SU-DHL-6 (cell line): ENCODE data around the gene SH3RF3.

Experiments
- EZH2phosphoT487 ChIP-seq: fragments of 200-600 bp; sonication (generic), shearing (Covaris generic); conservative IDR thresholded peaks from 2 replicates; pipeline ENCODE4 v1.6.1; 2018; ENCODE audit warnings: mild to moderate bottlenecking, antibody characterized with exemption, low read length, moderate library complexity, mixed read lengths
- TF ChIP-seq, protein P1 (sequence below): fragments of 200-600 bp; sonication (generic); IDR thresholded peaks from one replicate; pipeline ENCODE4 v1.5.1; 2017; ENCODE audit warnings: antibody characterized with exemption, mild to moderate bottlenecking, low read length, moderate library complexity; ENCODE audit not compliant: insufficient read depth, poor library complexity, severe bottlenecking

DNA sequence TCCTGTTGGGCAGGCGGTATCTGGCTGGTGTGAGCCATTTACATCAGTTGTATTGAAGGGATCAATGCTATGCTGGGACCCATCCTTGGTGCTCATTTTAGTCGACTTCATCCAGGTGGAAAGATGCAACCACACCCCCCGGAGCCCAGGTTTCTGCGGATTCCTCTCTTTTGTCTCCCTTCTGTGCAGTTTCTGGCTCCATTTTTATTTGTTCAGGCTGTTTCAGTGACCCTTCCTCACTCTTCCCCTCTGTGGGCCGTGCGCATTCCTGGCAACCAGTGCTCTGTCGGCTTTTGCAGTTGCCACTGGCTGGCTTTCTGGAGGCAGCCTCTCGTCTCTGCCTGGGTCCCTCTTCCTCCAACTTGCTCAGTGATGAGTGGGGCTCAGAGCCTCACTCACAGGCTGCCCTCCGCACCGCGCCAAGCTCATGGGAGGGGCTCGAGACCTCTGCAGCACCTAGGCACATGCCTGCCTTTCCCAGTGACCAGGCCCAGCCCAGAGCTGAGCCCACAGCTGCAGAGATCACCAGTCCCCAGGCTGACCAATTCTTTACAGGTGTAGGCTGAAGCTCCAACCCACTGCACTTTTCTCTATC lies 12.1 kb downstream of the SH3RF3 start:
- TF ChIP-seq, protein P1, sequence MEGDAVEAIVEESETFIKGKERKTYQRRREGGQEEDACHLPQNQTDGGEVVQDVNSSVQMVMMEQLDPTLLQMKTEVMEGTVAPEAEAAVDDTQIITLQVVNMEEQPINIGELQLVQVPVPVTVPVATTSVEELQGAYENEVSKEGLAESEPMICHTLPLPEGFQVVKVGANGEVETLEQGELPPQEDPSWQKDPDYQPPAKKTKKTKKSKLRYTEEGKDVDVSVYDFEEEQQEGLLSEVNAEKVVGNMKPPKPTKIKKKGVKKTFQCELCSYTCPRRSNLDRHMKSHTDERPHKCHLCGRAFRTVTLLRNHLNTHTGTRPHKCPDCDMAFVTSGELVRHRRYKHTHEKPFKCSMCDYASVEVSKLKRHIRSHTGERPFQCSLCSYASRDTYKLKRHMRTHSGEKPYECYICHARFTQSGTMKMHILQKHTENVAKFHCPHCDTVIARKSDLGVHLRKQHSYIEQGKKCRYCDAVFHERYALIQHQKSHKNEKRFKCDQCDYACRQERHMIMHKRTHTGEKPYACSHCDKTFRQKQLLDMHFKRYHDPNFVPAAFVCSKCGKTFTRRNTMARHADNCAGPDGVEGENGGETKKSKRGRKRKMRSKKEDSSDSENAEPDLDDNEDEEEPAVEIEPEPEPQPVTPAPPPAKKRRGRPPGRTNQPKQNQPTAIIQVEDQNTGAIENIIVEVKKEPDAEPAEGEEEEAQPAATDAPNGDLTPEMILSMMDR: no peak
- no peak for TF ChIP-seq EZH2phosphoT487
